ENCODE data around the gene IL1RAPL2.
"Not testable (repeated sequence)": the region's sequence is repeated elsewhere in the genome, so short reads cannot be mapped to it uniquely, and the experiment has no call there.

IL1RAPL2 gene

DNA sequence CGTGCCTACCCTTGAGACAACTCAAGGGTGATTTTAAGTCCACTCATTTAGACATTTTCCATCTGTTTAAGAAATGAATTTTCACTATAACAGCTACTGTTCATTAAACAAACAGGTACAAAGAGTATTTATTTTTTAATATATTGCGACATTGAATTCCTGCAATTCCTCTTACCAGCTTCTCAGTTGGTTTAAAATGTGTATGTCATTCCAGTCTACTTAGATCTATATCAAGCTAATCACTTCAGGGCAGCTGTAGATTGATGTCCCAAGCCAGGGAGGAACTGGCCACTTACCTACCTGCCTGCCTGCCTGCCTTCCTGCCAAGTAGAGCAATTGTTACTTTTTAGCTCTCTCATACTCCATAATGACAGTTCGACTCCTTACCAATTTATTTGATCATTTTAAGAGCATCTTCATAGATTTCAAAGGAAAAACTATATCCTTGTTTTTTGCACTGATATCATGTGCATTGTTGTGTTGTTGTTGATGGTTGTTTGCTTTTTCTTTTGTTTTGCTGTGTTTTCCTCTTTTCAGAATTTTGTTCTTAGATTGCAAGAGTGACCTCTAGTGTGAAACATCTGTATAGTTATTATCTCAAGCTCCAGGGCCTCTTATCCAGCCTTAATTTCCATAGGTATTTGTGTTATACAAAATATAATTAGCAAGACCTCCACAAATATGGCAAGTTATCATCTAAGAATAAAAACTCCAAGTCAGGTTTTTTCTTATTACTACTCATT, 1135.5 kb downstream of the IL1RAPL2 start:
- no peak for DNase-seq (ENCODE audit: low spot score)

DNA sequence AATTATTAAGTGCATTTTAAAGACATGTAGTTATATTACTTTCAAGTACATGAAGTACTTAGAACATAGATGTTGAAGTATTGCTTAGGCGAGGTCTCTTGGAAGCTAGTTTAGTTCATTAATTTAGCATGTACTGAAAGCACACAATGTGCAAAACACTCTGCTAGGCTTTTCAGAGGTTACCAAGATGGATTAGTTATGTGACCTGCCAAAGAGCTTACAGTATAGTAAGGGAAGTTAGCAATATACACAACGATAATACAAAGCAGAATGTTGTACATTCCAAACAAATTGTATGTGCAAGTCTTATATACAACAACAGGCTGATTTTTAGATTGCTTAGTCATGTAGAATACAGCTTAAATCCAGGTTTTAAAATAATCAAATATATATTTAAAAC, 1137.9 kb downstream of the IL1RAPL2 start:
- DNase-seq (ENCODE audit: low spot score) = no peak

DNA sequence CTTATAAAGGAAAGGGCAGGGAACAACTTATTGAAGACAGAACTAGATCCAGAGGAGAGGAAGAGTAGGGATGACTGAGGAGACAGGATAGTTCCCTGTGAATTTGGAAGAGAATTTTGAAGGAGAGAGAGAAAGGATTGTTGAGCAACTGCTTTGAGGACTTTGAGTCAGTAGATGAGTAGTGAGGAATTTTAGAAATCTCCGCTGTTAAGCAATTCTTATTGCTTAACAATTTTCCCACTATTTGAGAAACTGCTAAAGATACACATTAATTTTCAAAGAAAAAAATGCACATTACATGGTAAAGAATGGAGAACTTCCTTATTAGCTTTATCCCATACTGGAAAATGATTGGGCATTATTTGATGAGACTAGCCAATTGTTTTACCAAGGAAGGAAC, 1140.0 kb downstream of the IL1RAPL2 start:
- no peak for DNase-seq (ENCODE audit: low spot score)

DNA sequence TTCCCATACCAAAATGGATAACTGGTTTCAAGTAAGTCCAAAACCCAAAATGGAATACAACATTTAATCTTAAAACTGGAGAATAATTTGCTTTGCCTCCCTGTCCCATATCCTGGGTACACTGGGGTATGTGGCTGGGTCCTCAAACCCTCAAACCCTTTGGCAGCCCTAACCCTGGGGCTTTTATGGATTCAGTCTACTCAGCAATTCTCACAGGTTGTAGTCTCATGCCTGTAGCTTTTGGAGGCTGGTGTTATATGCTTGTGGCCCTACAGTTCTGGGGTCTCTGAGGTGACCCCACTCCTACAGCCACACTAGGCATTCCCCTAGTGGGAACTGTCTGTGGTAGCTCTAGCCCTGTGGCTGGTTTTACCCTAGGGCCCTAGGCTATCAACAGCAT, 1145.8 kb downstream of the IL1RAPL2 start:
- DNase-seq (ENCODE audit: low spot score) = no peak

DNA sequence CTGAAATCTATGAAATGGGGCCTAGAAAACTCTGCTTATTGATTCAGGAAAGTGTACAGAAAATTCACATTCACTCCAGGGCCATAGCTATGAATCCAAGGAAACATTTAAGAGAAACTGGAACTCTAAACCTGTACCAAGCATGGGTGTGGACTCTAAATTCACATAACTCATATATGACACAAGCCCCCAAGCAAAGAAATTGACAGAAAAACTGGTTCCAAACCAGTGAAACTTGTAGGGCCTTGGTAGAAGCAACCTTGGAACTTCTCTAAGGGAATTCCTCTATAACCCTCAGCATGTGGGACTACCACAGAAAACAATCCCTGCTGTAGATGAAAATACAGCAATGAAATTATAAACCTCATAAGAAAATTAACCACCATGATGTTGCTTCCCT, 1149.7 kb downstream of the IL1RAPL2 start:
- DNase-seq (ENCODE audit: low spot score) = no peak

DNA sequence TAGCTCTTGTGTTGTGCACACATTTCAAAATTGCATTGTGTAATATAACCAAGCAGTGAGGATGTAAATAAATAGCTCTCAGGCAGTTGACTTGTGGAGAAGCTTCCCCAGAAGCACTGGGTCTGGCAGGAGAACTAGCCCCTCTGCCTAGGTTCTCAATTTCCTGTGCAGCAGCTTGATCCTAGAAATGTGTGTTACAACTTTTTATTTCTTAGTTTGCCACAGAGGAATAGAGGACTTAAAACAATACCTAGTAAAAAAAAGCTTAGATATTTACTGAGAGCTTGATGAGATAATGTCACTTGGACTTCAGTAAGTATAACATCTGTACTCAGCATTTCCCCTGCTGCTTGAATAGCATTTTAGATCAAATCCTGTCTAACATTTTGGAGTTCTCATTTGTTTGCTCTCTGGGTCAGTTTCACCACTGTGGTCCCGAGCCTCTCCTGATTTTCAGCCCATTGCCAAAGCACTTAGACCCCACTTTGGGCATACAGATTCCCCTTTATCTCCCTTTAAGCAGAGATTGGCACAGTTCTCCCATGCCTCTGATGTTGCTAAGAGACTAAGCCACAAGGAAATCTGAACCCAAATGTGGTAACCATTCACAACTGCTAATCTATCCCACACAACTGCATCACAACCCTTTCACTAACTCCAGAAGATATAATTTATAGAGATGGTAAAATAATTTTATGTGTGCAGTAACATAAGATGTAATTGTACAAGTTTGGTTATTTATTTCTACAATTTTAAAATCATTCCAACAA, 1158.2 kb downstream of the IL1RAPL2 start:
- no peak for DNase-seq (ENCODE audit: low spot score)

DNA sequence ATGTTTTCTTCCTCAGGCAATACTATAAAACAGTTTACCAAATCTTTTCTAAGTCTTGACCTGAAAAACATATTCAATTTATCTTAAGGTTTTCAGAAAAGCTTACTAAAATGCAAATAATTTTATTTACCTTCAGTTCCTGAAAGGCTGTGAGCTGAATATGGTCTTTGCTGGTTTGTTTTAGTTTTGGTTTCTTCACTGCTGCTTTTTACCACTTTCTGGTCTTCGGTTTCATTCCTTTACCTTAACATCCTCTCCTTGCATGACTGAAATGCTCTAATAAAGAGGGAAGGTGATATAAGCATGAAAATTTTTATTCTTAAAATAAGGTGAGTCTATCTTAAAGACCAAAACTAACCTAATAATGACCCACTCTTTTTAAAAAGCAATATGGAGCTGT, 1159.2 kb downstream of the IL1RAPL2 start:
- DNase-seq (ENCODE audit: low spot score) = no peak

DNA sequence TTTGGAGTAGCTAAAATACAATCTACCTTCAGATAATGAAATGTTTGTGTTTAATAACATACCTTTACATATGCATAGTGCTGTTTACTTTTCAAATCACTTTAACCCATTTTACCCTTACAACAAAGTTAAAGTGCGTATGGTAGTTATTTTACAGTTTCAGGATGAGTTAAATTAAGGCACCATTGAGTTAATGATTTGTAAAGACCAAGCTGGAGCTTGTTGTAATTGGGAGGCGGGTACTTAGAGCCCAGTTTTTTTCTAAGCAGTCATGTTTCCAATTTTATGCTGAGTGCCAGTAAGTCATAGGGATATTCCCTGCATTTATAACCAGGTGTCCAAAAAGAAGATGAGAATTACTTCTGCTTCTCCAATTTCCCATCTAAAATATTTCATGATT, 1172.2 kb downstream of the IL1RAPL2 start:
- DNase-seq (ENCODE audit: low spot score) = no peak

DNA sequence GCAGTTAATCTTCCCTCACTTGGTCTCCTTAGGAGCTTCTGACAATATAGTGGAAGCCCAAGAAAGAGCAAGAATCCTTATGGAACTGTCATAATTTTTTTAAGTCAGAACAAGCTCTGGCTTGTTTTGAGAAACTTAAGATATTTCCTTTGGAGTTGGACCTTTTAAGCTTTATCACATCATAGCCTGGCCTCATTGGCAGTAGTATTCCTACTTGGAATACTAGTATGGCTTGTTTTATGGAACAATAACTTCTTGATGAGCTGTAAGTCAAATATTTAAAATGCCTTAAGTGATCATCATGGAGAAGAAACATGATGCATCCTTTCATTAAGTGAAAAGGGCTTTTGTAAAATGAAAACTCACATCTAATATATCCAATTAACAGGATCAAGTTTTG, 1178.3 kb downstream of the IL1RAPL2 start:
- DNase-seq (ENCODE audit: low spot score) = no peak

DNA sequence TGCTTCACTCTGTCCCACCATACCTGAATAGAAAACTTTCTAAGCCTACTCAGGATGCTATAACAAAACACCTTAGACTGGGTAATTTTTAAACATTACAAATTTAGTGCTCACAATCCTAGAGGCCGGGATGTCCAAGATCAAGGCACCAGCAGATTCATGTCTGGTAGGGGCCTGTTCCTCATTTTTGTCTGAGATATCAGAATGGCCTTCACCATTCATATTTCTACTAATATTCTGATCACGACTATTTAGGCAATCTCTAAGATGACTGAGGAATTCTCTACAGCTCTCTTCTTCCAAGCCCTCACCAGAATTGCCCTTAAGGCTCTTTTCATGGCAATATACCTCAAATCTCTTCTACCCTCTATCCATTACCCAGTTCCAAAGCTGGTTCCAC, 1178.9 kb downstream of the IL1RAPL2 start:
- no peak for DNase-seq (ENCODE audit: low spot score)

DNA sequence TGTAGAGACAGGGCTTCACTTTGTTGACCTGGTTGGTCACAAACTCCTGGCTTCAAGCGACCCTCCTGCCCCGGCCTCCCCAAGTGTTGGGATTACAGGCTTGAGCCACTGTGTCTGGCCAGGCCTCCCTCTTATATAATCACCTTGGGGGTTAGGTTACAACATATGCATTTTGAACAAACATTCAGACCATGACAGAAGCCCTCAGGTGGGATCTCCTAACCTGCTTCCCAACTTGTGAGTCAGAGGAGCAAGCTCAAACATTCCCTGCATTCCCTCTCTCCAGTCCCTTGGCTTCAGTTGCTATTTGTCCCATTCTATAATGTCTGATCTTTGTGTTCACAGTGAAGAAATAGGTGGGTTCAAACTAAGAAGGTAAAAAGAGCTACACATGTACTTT, 1179.9 kb downstream of the IL1RAPL2 start:
- no peak for DNase-seq (ENCODE audit: low spot score)

DNA sequence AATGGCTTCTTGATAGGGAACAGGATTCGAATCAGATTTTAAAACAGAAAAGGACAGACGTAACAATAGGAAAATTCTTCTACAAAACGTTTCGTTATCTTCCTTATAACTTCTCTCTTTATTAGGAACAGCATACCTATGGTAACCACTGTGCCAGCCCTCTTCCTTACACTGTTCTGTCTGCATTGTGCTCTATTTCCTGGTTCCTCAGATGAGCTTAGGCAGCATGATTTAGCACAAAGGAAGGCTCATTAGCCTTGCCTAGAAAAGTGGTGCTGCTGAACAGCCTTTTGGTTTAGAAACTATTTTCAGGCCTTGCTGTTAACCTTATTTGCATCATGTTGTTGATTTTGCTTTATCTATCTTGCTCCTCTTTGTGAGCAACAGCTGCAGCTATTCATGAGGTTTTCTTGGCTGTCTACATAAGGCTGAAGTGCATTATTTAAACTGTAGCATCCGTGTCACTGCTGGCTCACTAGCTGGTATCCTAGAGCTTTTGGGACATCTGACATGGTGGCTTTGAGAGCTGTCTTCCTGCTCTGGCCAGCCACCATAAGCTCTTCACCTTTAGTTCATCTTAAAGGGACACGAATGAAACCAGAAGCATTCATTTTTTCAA, 1186.4 kb downstream of the IL1RAPL2 start:
- no peak for DNase-seq (ENCODE audit: low spot score)

DNA sequence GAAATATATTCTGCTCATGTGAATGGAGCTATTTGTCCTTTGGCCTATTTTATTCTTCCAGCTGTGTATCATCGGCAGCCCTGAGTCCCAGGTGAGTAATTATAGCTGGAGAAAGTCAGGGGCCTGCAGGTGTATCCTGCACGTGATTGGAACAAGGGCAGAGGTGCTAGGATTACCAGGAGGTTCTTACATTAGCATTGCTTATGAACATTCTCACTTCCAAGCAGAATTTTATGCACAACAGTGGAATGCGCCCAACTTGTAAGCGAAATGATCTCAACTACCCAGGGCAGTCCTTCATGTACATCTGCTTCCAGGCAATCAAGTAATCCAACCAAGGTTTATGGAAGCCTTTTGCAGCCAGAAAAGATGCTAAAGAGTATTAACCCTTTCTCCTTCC, 1187.4 kb downstream of the IL1RAPL2 start:
- DNase-seq (ENCODE audit: low spot score) = no peak

DNA sequence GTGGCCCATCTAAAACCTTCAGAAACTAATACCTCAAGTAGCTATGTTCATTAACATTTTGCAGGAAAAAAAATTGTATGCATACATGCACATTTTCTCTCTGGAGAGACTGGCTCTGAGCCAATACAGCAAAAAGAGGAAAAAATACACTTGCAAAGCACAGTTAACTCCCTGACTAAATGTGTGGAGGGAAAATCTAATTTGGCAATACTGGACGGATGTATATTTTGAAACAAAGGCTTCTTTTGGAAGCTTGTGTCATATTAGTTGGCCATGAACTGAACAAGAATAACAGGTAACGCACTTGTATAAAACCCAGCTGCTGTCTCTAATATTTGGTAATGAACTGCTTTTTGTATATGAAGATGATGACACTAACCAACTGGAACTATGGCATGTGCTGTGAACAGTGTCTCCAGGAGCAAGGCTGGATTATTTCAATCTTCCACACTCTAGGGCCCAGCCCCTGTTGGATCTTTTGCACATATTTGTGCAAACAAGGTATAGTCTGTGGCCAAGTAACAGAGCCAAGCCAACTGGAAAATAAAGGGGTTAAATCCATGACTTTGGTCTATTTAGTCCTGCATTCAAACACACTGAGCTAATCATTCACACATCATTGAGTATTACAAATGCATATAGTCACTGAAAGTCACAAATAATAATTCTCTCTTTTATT, 1188.4 kb downstream of the IL1RAPL2 start:
- no peak for DNase-seq (ENCODE audit: low spot score)

DNA sequence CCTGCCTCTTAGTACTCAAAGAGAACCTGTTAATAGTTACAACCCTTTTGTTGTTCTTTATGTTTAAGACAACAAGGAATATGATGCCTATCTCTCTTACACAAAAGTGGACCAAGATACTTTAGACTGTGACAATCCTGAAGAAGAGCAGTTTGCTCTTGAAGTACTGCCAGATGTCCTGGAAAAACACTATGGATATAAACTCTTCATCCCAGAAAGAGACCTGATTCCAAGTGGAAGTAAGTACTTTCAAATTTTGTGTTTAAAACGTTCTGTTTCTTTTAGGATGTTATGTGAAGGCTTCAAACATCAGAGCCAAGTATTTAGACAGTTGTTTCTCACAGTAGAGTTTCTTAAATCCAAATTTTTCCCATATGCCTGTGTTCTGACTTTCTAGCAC, 1189.1 kb downstream of the IL1RAPL2 start:
- DNase-seq (ENCODE audit: low spot score) = no peak

DNA sequence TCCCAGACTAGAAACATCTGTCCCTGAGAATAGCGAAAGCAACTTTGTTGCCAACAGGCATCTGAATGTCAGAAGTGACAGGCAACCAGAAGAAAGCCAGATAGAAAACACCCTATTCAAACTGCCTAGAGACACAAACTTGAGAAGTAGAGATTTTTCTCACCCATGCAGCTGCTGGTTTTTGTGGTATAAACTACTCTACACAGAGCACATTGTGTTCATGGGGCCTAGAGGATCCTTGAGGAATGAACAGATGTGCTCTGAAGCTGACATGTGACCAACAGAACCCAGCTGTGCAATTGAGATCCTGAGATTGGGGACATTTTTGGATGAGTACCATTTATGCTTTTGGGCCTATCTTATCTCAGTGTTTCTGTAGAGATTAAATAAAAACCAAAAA, 1192.8 kb downstream of the IL1RAPL2 start:
- DNase-seq (ENCODE audit: low spot score) = no peak

DNA sequence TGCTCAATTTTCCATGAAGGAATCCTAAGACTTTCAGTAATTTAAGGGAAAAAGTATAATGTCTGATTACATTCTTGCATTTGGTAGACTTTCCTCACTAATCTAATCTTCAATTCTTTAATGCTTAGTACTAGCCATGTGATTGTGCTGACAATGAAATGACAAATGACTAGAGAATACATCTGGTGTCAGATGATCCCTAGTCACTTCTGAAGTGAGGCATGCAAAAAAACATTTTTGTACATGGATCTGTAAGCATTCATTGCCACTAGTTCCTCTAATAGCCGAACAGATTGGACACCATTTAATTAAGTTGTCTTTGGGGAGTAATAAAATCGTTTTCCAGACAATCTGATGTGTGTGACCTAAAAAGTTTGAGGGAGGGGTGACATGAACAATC, 1193.6 kb downstream of the IL1RAPL2 start:
- DNase-seq (ENCODE audit: low spot score) = no peak

DNA sequence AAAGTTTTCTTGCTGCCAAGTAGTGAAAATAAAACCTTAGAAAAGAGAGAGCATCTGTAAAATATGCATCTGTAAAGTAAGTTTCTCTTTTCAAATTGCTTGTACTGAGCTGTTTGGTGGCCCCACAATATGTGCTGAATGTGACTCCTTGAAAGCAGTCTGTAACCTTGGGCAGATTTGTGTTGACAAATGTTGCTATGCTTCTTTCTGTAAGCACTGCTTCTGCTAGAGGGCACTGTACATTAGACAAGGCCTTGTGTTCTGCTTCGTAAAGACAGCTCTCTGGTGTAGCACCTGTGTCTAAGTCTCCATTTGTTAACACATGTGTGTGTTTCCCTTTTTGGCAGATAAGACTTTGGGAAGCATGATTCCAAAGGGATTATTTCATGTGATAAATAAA, 1199.7 kb downstream of the IL1RAPL2 start:
- no peak for DNase-seq (ENCODE audit: low spot score)

DNA sequence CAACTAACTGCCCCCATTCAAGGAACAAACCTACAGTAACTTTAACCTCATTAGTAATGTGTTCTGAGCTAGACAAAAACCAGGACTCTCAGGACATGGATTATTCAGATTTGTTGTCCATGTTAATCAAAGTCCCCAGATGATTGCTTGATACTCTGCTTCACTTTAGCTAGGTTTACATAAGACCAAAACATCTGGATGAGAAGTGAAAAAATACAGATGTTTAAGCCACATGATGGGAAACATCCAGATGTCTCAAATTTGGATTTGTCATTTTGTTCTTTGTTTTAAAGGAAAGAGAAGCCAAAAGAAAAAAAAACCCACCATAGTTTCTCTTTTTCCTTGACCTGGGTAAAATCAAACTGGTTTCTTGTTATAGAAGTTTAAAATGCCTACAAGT, 1207.8 kb downstream of the IL1RAPL2 start:
- DNase-seq (ENCODE audit: low spot score) = no peak

DNA sequence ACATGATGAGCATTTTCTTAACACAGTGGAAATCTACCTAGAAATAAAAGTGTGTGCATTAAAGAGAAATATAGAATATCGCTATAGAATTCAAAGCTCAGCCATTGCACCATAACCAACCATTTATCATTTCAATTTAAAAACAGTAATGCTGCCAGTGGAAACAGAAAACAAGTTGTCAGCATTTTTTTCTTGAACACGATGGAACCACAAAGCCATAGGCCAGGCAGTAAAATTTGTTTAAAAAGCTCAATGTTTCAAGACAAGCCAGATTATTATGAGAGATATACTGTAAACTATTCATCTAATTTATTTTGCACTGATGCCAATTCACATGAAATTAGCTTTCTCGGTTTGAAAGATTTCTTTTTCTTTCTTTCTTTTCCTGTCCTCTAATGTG, 1209.7 kb downstream of the IL1RAPL2 start:
- DNase-seq (ENCODE audit: low spot score) = no peak

DNA sequence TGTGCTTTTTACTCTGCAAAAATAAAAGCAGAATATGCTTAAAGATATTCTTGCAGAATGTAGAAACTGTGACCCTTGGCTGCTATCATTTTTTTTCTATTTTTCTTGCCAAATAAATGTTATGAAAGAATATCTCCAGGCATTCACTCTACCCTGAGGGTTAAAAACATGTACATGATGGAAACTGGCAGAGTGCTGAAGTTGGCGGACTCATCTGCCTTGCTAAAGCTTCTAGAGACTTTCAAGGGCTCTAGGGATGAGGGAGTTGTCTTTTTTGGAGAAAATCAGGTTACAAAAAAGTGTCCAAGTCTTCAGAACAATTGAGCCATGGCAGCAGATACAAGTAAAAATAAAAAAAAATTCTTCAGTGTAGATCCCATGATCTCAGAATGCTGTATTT, 1215.8 kb downstream of the IL1RAPL2 start:
- DNase-seq (ENCODE audit: low spot score) = no peak

DNA sequence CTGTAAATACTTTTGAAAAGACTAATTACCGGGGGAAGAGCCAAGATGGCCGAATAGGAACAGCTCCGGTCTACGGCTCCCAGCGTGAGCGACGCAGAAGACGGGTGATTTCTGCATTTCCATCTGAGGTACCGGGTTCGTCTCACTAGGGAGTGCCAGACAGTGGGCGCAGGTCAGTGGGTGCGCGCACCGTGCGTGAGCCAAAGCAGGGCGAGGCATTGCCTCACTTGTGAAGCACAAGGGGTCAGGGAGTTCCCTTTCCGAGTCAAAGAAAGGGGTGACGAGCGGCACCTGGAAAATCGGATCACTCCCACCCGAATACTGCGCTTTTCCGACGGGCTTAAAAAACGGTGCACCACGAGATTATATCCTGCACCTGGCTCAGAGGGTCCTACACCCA, 1230.9 kb downstream of the IL1RAPL2 start:
- not testable (repeated sequence) for DNase-seq (ENCODE audit: low spot score)

DNA sequence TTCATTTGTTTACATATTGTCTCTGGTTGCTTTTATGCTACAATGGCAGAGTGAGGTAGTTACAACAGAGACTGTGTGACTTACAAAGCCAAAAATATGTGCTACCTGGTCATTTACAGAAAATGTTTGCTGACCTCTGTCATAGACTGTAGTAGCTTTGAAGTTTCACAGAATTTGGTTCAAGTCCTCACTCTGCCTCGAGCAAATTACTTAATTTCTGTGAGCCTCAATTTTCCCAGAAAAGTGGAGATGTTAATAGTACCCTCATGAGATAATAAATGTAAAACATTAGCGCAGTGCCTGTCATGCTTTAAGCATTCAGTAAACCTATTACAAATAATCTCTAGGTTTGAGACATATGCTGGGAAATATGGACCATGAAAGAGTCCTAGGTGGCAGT, 1237.9 kb downstream of the IL1RAPL2 start:
- no peak for DNase-seq (ENCODE audit: low spot score)

Measured in pons (tissue), 1 donor.